ENCODE data around the gene MIPOL1. TPM values are rescaled to one million over a fixed set of nuclear protein-coding genes. Genes with fewer than 3 reads are reported as not detected.
A peak's percentile ranks its signal among the peaks of the same experiment; 100 is the strongest.

Gene MIPOL1
- total and polyA plus RNA-seq, 2 of the 13 experiments (the other 11 are each of a cell fraction or from before 2014, with no cell fraction given): 8.6 to 34.2 TPM

GRCh38 chr14:37594971-37595808 lies 397.5 kb downstream of the MIPOL1 start, which contains the start of the genes FOXA1 and TTC6 (continued):
- TF ChIP-seq HOXA5 (CRISPR knock-in tag; IDR thresholded peaks at IDR 0.05): peak; percentile 83
- peak; percentile 11; the same call in 1 of the 2 replicates for TF ChIP-seq ZNF547 (CRISPR knock-in tag; IDR thresholded peaks at IDR 0.05)
- no peak for TF ChIP-seq SKIL (CRISPR knock-in tag; IDR thresholded peaks at IDR 0.05; ENCODE audit: borderline replicate concordance)
- no peak for TF ChIP-seq ERF (CRISPR knock-in tag; IDR thresholded peaks at IDR 0.05)
- TF ChIP-seq XBP1 (CRISPR knock-in tag; IDR thresholded peaks at IDR 0.05): no peak; the same call in 1 of the 2 replicates
- peak; percentile 89 for TF ChIP-seq ZMYM4 (CRISPR knock-in tag; IDR thresholded peaks at IDR 0.05)
- TF ChIP-seq FOXK1 (CRISPR knock-in tag; IDR thresholded peaks at IDR 0.05; ENCODE audit: borderline replicate concordance, low read depth): no peak; the same call in 1 of the 2 replicates
- TF ChIP-seq SRSF9 (IDR thresholded peaks at IDR 0.05; ENCODE audit: borderline replicate concordance, insufficient read depth, low read depth, low read length, poor library complexity, severe bottlenecking): no peak
- no peak; the same call in 1 of the 2 replicates for TF ChIP-seq ZNF546 (CRISPR knock-in tag; conservative IDR thresholded peaks at IDR 0.05)
- TF ChIP-seq ZNF597 (CRISPR knock-in tag; IDR thresholded peaks at IDR 0.05): no peak
- peak; percentile 54; the same call in 1 of the 2 replicates for TF ChIP-seq HMGXB3 (CRISPR knock-in tag; IDR thresholded peaks at IDR 0.05; ENCODE audit: borderline replicate concordance)
- TF ChIP-seq ZNF513 (CRISPR knock-in tag; conservative IDR thresholded peaks at IDR 0.05): 0 out of 2 replicates have a peak, but pooled peaks have one; percentile 16
- no peak for TF ChIP-seq HIC2 (CRISPR knock-in tag; IDR thresholded peaks at IDR 0.05; ENCODE audit: low read depth)
- TF ChIP-seq ARNT2 (CRISPR knock-in tag; IDR thresholded peaks at IDR 0.05; ENCODE audit: low read depth): peak; percentile 45; the same call in 1 of the 2 replicates
- TF ChIP-seq SETDB1 (CRISPR knock-in tag; IDR thresholded peaks at IDR 0.05; ENCODE audit: borderline replicate concordance): 0 out of 2 replicates have a peak, but pooled peaks have one; percentile 28
- TF ChIP-seq ATM (IDR thresholded peaks at IDR 0.05; ENCODE audit: borderline replicate concordance): no peak
- no peak for TF ChIP-seq ZNF121 (CRISPR knock-in tag; IDR thresholded peaks at IDR 0.05)
